ENCODE measurements around the gene ADPRHL1.

DNA sequence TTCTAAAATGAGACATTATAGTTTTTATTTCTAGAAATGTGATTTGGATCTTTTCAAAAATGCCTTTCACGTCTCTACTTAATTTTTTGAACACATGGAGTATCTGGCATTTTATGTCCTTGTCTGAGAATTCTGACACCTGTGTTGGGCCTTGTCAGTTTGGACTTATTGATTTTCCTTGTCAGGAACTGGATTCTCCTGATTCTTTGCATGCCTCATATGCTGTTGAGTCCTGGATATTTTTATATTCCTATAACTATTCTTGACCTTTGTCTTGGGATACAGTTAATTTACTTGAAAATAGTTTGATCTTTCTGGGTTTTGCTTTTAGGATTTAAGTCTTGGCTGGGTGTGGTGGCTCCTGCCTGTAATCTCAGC, 10.3 kb downstream of the ADPRHL1 start:
- TF ChIP-seq POLR2A (IDR thresholded peaks at IDR 0.05) (no peak), POLR2AphosphoS5 (IDR thresholded peaks at IDR 0.05) (no peak)
- TF ChIP-seq, protein P1, sequence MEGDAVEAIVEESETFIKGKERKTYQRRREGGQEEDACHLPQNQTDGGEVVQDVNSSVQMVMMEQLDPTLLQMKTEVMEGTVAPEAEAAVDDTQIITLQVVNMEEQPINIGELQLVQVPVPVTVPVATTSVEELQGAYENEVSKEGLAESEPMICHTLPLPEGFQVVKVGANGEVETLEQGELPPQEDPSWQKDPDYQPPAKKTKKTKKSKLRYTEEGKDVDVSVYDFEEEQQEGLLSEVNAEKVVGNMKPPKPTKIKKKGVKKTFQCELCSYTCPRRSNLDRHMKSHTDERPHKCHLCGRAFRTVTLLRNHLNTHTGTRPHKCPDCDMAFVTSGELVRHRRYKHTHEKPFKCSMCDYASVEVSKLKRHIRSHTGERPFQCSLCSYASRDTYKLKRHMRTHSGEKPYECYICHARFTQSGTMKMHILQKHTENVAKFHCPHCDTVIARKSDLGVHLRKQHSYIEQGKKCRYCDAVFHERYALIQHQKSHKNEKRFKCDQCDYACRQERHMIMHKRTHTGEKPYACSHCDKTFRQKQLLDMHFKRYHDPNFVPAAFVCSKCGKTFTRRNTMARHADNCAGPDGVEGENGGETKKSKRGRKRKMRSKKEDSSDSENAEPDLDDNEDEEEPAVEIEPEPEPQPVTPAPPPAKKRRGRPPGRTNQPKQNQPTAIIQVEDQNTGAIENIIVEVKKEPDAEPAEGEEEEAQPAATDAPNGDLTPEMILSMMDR (IDR thresholded peaks at IDR 0.05 in 8 of 11, conservative IDR thresholded peaks at IDR 0.05 in 3 of 11), result no peak

Data from spleen (tissue), 7 donors.